ENCODE measurements around the gene LARGE1.
"Not testable (repeated sequence)": the region's sequence is repeated elsewhere in the genome, so short reads cannot be mapped to it uniquely, and the experiment has no call there.

The LARGE1 gene

GRCh38 chr22:33415401-33415800, 504.9 kb downstream of the LARGE1 start:
- DNase-seq (ENCODE audit: low spot score), result no peak

- DNase-seq (ENCODE audit: low spot score), result no peak
Observed at GRCh38 chr22:33409079-33409478, 511.2 kb downstream of the LARGE1 start.

DNA sequence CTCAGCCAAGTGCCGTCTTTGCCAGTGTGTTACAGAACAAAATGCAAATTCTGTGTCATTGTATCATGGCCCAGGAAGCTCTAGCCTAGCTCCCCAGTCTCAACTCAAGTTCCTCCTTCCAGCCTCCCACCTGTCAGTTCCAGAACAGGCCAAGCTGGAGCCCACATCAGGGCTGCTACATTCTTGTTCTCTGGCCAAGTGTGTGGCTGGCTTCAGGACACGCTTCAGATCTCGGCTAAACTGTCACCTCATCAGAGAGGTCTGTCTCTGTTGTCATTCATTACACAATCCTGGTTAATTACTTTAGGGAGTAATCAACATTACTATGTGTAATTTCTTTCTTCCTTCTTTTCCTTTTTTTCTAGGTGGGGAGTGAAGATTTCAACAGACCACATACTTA, 515.1 kb downstream of the LARGE1 start:
- DNase-seq (ENCODE audit: low spot score), result no peak

- no peak for DNase-seq (ENCODE audit: low spot score)
Observed at GRCh38 chr22:33404723-33405122, 515.6 kb downstream of the LARGE1 start.

GRCh38 chr22:33402325-33402724, 518.0 kb downstream of the LARGE1 start:
- DNase-seq (ENCODE audit: low spot score), result no peak

- DNase-seq (ENCODE audit: low spot score), result no peak
Observed at GRCh38 chr22:33401291-33401690, 519.0 kb downstream of the LARGE1 start.

DNA sequence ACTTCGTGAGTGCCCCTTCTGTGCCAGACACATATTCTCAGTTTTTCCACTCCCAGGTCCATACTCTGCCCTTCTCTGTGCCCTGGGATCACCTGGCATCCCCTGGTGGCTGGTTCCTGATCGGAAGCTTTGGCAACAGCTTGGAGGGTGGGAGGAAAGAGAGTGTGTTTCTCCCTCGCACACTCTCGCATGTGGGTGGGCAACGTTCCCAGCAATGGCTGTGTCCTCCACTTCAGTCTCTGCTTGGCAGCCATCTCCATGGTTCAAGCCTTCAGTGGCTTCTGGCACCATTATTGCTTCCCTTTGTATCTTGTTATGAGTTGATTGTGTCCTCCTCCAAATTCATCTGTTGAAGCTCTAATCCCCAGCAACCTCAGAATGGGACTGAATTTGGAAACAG, 519.4 kb downstream of the LARGE1 start:
- DNase-seq (ENCODE audit: low spot score), result no peak

- no peak for DNase-seq (ENCODE audit: low spot score)
Observed at GRCh38 chr22:33400061-33400840, 520.0 kb downstream of the LARGE1 start.

DNA sequence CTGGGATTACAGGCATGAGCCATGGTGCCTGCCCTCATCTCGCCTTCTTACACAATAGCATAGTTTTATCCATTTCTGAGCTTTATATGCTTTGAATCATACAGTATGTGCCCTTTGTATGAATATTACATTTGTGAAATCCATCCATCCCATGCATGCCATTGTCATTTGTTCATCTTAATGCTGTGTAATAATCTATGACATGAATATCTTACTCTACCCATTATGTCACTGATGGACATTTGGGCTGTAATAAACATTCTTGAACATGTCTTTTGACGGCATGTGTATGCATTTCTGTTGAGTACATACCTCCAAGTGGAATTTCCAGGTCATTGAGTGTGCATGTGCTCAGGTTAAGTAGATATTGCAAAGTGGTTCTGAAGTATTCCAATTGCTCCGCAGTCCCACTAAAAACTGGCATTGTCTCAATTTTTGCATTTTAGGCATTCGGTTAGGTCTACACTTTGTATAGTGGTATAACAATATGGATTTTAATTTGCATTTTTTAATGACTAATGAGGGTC, 522.8 kb downstream of the LARGE1 start:
- no peak for DNase-seq (ENCODE audit: low spot score)

DNA sequence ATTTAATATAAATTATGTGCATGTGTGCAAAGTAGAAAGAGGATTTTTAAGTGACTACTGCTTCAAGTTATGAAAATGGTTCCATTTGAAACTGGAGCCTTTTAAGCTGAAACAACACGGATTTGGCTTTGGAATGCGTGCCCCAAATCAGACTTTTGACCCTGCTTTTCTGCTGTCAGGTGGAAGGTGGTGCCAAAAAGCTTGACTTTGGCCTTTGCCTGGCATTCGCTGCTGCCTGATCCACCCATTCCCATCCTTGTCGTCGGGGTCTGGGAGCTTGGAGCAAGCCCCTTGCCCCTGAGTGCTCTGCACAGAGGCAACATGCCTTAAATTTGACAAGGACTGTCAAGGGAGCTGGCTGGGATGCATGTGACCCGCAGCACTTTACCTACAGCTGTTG, 526.8 kb downstream of the LARGE1 start:
- no peak for DNase-seq (ENCODE audit: low spot score)

GRCh38 chr22:33391298-33391697, 529.0 kb downstream of the LARGE1 start:
- DNase-seq (ENCODE audit: low spot score), result no peak

DNA sequence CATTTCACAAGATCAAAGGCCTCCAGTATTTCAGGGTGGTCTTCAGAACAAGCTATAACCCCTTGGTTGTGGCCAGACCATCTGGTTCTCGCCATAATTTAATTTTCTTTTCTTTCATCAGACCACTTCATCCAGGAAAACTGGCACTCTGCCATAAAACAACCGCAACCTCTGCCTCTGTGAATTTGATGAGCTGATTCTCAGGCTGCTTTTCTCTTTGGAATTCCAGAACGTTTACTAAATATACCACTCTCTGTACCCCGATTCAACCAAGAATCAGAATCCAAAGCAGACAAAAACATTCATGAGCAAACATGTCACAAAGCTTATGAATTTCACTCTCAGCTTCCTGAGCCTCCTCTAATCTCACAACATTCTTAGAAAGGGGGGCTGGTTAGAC, 530.3 kb downstream of the LARGE1 start:
- DNase-seq (ENCODE audit: low spot score), result no peak

GRCh38 chr22:33386270-33386669, 534.0 kb downstream of the LARGE1 start:
- no peak for DNase-seq (ENCODE audit: low spot score)

GRCh38 chr22:33385611-33386010, 534.7 kb downstream of the LARGE1 start:
- no peak for DNase-seq (ENCODE audit: low spot score)

- DNase-seq (ENCODE audit: low spot score), result no peak
Observed at GRCh38 chr22:33382436-33382835, 537.8 kb downstream of the LARGE1 start.

DNA sequence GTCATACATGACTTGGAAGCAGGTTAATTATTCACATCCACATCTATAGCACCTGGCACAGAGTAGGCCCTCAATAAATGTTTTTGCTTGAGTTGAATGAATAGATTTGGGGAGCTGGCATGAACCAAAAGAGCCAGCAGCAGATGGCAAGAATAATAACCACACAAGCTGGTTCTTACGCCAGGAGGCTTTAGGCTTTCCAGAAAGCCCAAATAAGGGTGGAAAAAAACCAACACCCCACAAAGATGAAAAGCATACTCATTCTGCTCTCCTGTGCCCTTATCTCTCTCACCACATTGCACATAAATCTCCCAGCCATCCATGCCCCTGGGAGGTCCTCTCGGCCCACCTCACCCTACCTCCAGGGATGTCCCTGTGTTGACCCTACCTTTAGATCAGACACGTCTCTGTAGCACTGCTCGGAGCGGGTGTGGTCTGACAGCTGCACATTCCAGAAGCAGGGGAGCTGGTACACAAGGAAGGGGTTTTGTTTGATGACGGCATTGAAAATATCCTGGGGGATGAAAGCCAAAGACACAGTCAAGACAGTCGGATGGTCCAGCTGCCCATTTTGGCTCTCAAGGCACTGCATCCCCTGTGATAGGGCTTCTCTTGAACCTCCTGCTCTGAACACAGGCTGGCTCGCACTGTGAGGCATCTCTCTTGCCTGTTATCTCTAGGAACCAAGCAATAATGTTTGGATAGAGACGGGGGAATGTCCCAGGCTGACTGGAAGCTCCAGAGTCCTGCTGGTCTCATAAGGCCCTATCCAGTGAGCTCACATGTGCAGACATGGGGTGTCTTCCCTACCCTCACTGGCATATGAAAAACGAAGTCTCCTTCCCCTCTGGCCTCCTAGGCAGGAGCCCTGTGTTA, 538.5 kb downstream of the LARGE1 start:
- no peak for DNase-seq (ENCODE audit: low spot score)

GRCh38 chr22:33380789-33381530, 539.3 kb downstream of the LARGE1 start:
- no peak for DNase-seq (ENCODE audit: low spot score)

DNA sequence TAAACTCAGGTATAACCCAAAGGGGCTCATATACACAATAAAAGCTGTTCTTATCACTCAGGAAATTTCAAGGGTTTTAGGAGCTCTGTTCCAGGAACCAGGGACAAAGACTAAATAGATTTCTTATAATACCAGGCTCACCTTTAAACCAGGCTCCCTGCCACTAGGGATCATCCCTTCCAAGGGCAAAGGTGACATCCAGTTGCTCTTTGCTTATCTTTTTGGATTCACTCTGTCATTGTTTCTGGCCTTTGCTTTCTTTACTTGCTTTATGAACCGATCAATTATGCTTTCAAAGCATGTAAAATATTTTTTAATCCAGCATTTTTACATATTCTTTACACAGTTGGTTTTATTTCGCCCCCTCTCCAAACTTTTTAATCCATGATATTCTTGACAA, 540.4 kb downstream of the LARGE1 start:
- DNase-seq (ENCODE audit: low spot score), result no peak

GRCh38 chr22:33372875-33373274, 547.4 kb downstream of the LARGE1 start:
- DNase-seq (ENCODE audit: low spot score), result no peak

- not testable (repeated sequence) for DNase-seq (ENCODE audit: low spot score)
Observed at GRCh38 chr22:33363256-33363655, 557.0 kb downstream of the LARGE1 start.

GRCh38 chr22:33362702-33363101, 557.6 kb downstream of the LARGE1 start:
- DNase-seq (ENCODE audit: low spot score), result no peak

- DNase-seq (ENCODE audit: low spot score), result no peak
Observed at GRCh38 chr22:33361581-33361980, 558.7 kb downstream of the LARGE1 start.

Measured in CD4-positive, alpha-beta T cell treated with Interleukin-2 at 100 ng/mL for 4 hours (primary cell).